Mucosa of rectum (tissue), 2 donors: ENCODE measurements around the gene ACACA.

Experiments
- H3K27ac ChIP-seq, 2 donors: one replicate each; pipeline ENCODE4 v1.7.0; 2013; ENCODE audit warnings: inconsistent platforms in 2 of 2, low read depth in 2 of 2, low read length in 2 of 2
- H3K27me3 ChIP-seq, 2 donors: one replicate each; pipeline ENCODE4 v1.7.0; 2013; ENCODE audit warnings: low read length in 2 of 2; ENCODE audit not compliant: control insufficient read depth in 2 of 2, insufficient read depth in 2 of 2
- H3K36me3 ChIP-seq, 2 donors: one replicate each; pipeline ENCODE4 v1.7.0; 2013; ENCODE audit warnings: low read length in 2 of 2; ENCODE audit not compliant: control insufficient read depth in 2 of 2, insufficient read depth in 2 of 2
- H3K4me1 ChIP-seq, 2 donors: one replicate each; pipeline ENCODE4 v1.7.0; 2013; ENCODE audit warnings: low read length in 2 of 2, mild to moderate bottlenecking in 1 of 2; ENCODE audit not compliant: control insufficient read depth in 2 of 2, insufficient read depth in 2 of 2
- H3K4me3 ChIP-seq, 2 donors: one replicate each; pipeline ENCODE4 v1.7.0; 2013; ENCODE audit warnings: low read length in 2 of 2
- H3K9ac ChIP-seq, 2 donors: one replicate each; pipeline ENCODE4 v1.7.0; 2013; ENCODE audit warnings: low read length in 2 of 2, low read depth in 1 of 2, mild to moderate bottlenecking in 1 of 2
- H3K9me3 ChIP-seq, 2 donors: one replicate each; pipeline ENCODE4 v1.7.0; 2013; ENCODE audit warnings: low read length in 2 of 2; ENCODE audit not compliant: control insufficient read depth in 2 of 2
- donor health status: healthy.
- donor health status: Normal muscosa, but diverticular disease.

Gene ACACA

DNA sequence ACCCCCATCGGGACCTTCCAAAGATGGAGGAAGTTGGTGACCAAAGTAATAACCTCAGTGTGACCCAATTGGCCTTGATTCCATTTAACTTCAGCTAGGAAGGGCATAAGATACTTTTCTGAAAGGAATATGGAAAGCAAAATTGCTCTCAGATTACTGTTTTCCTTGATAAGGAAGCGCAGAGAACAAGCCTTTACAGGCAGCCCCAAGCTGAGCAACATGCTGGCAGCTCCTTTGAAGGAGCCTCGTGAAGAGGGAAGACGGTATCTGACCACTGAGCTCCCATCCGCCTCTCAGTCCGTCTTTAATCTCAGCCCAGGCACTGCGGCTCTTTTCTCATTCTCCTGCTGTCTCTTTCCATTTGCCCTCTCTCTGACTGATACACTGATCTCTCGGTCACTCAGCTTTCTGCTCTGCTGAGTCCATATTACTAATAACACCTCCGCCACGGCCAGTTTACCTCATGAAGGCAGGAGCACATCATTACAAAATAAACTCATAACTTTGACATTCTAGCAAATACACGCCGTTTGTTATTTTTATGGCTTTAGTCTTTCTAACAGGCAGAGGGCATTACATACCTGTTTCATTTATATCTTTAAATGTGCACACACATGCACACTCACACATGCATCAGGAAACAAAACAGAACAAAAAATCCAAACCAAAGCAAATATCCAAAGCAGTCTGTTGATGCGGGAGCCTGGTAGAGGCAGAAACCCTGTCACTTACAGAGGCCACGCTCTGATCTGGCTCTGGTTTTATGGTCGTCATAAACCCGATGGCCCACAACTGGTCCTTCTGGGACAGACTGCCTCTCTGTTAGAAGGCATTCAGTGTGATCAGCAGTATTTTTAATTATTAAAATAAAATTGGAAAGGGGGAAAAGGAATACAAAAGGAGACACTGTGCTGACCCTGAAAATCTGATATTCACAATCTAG lies 274.7 kb downstream of the ACACA start:
- peaks cover 6 to 17% of the 10 kb centered on the region in 2 donors for H3K36me3 ChIP-seq

DNA sequence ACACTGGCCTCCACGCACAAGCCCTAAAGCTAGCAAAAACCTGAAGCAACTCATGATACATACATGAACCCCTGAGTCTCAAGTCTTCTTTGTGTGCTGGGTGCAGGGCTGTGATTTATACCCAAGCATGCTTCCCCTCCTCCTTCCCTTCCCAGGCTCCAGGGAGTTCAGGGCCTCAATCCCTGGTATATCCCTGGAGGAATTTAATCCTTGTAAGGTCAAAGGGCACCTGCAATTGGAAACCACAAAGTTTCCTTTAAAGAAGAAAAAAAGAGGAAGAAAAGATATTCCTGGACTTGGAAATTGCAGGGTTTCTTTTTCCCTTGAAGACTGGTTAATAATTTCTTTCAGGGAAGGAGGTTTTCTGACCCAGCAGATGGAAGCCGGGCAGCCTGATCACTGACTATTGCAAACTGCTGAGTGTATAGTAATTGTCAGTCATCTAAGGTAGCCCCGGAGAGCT lies 275.6 kb downstream of the ACACA start:
- Histone ChIP-seq H3K4me1 (peaks cover 0 to 5% of the 10 kb centered on the region in 2 donors), H3K27me3 (no peaks in the 10 kb centered on the region), H3K9ac (no peak overlapping the region), H3K9me3 (no peaks in the 10 kb centered on the region), H3K36me3 (peaks cover 6 to 17% of the 10 kb centered on the region in 2 donors), H3K4me3 (no peak overlapping the region), H3K27ac (no peak overlapping the region)

More for the DNA sequence above, 274.7 kb downstream of the ACACA start:
- Histone ChIP-seq H3K27me3 (no peaks in the 10 kb centered on the region), H3K9ac (no peak overlapping the region), H3K4me1 (peaks cover 0 to 5% of the 10 kb centered on the region in 2 donors), H3K27ac (no peak overlapping the region), H3K9me3 (no peaks in the 10 kb centered on the region), H3K4me3 (no peak overlapping the region)

DNA sequence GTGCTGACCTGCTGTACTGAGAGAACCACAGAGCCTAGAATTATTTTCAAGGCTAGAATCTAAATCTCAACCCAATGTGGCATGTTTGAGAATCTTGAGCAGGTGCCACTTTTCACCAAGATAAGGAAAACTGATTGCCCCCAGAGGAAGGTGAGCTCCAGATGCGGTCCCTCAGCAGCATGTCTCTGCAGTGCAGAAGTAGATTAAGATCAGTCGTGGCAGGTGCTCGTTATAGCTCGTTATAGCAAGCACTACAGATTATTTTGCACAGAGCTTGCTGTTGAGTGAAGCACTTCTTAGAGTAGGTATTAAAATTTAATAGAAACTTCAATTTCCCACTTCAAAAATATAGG lies 281.8 kb downstream of the ACACA start:
- no peak overlapping the region for H3K4me3 ChIP-seq
- H3K27me3 ChIP-seq = no peaks in the 10 kb centered on the region
- no peak overlapping the region for H3K9ac ChIP-seq
- H3K4me1 ChIP-seq = no peaks in the 10 kb centered on the region
- H3K27ac ChIP-seq = no peak overlapping the region
- H3K9me3 ChIP-seq = no peaks in the 10 kb centered on the region
- peaks cover 16 to 26% of the 10 kb centered on the region in 2 donors for H3K36me3 ChIP-seq

DNA sequence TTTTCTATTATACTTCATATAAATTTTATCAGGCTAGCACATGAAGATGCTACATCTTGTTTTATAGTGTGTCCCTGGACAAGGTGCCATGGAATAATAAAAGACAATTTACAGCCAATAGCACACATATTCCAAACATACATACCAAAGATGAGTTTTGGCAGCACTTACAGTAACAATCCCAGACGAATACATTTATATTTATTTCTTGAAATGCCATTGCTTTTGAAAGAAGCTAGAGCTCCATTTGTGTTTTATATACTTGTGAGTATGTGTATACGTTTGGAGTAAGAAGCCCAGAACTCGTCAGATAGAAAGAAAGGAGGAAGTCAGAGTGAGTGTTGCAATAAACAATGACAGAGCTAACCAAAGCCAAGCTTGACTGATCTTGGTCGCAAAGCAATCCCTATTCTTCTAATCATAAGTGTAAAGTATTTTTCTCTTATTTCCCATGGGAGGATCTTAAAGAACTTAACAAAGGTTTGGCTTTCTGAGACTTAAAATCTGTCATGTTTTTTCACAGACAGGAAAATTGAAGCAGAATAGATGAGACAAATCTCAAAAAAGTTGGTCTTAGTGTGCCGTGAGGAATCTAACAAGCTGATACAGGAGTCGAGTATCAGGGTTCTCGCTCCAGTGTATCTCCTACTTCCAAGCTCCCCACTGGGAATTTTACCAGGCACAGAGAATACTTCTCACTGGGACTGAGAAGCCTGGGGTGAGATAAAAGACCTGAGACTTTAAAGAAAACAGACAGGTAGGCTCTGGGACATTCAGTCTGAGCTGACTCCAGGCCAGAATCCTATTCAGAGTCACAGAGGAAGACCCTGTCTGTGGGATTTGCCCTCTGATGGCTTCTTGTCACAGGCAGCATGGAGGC lies 282.5 kb downstream of the ACACA start:
- no peaks in the 10 kb centered on the region for H3K9me3 ChIP-seq
- H3K27ac ChIP-seq = no peak overlapping the region
- H3K4me3 ChIP-seq = no peak overlapping the region
- H3K36me3 ChIP-seq = peaks cover 10 to 20% of the 10 kb centered on the region in 2 donors
- H3K9ac ChIP-seq = no peak overlapping the region
- no peaks in the 10 kb centered on the region for H3K27me3 ChIP-seq
- H3K4me1 ChIP-seq = no peaks in the 10 kb centered on the region

DNA sequence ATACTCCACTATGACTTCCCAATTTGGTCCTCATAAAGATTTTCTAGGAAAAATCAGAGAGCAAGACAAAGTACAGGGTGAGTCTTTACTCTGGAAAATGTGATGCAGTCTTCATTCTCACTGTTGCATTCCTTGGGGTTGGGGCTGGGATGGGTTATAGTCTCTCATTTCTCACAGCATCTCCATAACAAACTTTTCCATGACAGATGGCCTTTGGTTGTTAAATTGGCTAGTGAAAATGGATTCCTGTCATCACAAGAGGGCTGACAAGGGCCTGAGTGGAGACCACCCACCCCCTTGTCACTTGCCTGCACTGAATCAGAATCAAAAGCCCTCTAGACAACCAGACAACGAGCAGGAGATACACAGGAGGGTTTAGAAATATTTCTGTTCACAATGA lies 283.2 kb downstream of the ACACA start:
- no peak overlapping the region for H3K9ac ChIP-seq
- no peaks in the 10 kb centered on the region for H3K27me3 ChIP-seq
- no peaks in the 10 kb centered on the region for H3K4me1 ChIP-seq
- H3K36me3 ChIP-seq = peaks cover 9 to 13% of the 10 kb centered on the region in 2 donors
- H3K9me3 ChIP-seq = no peaks in the 10 kb centered on the region
- H3K4me3 ChIP-seq = no peak overlapping the region
- H3K27ac ChIP-seq = no peak overlapping the region

DNA sequence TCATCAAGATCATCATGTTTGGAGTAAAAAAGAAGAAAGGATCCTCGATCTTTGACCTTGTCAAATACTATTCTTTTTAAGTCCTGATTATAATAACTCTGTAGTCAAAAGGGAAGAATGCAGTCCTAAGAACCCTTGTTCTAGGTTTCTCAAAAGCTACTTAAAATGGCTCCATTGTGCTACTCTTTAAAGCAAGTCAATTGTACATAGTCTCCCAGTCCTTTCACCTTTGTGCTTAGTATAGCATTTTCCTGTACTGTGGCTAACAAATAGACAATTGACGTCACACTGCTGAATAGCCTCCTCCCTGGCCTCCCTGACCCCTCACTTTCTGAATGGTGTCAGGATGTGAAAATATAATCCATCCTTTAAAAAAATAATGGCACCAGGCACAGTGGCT lies 285.0 kb downstream of the ACACA start:
- Histone ChIP-seq H3K27ac (no peak overlapping the region), H3K9ac (no peak overlapping the region), H3K27me3 (no peaks in the 10 kb centered on the region), H3K9me3 (no peaks in the 10 kb centered on the region), H3K4me1 (no peaks in the 10 kb centered on the region), H3K4me3 (no peak overlapping the region), H3K36me3 (peaks cover 9 to 13% of the 10 kb centered on the region in 2 donors)

DNA sequence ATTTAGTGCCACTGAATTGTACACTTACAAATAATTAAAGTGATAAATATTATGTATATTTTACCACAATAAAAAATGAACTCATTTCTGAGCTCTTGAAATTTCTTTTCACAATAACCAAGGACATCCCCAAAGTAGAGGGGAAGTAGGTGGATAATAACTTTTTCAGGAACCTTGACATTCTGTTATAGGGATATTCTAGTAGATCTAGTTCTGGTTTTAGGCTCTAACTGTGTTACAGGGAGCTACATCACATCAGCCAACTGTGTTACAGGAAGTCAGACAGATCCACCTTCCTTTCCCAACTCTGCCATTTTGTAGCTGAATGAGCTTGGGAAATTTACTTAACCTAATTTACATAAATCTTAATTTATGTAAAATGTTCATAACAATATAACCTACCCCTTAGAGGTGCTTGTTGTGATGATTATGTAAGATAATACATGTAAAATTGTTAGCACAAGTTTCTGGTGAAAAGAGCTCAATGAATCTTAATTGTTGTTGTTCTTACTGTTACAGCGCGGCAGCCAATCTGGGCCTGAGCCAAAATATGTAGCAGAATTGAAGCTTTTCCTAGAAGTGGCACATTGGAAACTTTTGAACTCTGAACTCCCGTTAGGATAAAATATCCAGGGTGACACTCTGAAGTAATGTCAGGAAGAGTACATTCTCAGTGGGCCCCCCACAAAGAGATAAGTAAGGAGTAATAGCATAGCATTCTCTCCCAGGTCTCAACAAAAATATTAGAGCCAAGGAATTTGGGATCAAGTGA lies 288.1 kb downstream of the ACACA start:
- Histone ChIP-seq H3K36me3 (peaks cover 3 to 13% of the 10 kb centered on the region in 2 donors), H3K4me1 (no peaks in the 10 kb centered on the region), H3K9ac (no peak overlapping the region), H3K27me3 (no peaks in the 10 kb centered on the region), H3K9me3 (no peaks in the 10 kb centered on the region), H3K4me3 (no peak overlapping the region), H3K27ac (no peak overlapping the region)

DNA sequence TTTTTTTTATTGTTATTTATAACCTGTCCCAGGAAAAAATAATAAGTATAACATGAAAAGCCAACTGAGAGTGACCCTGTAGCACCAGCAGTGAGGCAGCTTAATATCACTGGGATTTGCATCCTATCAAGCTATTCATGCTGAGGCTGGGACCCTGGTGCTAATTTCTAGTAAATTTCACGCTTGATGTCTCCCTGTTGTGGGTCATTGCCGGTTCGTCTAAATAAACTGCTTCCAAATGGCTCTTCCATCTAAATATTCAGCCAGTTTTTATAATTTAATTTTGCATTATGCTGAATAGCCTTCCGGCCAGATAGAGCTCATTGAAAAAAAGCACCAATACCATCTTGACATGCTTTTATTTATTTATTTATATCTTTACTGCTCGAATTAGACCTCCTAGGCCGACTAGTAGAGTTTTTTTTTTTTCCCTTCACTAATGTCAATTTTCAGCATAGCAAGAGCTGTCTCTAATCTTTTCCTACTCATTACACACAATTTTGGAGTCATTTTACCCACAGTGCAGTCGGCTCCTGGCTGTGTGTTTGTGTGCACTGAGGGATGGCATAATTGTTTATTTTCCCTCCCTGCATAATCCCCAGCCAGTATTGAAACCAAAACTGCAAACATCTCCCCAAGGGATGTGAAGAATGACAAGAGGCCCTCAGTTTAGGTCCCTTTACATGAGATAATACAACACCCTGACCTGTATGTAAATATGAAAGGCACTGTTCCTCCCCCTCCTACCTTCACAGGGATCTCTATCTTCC lies 289.1 kb downstream of the ACACA start:
- Histone ChIP-seq H3K9ac (no peak overlapping the region), H3K9me3 (no peaks in the 10 kb centered on the region), H3K4me1 (no peaks in the 10 kb centered on the region), H3K4me3 (no peak overlapping the region), H3K27ac (no peak overlapping the region), H3K27me3 (no peaks in the 10 kb centered on the region), H3K36me3 (peaks cover 11 to 17% of the 10 kb centered on the region in 2 donors)

DNA sequence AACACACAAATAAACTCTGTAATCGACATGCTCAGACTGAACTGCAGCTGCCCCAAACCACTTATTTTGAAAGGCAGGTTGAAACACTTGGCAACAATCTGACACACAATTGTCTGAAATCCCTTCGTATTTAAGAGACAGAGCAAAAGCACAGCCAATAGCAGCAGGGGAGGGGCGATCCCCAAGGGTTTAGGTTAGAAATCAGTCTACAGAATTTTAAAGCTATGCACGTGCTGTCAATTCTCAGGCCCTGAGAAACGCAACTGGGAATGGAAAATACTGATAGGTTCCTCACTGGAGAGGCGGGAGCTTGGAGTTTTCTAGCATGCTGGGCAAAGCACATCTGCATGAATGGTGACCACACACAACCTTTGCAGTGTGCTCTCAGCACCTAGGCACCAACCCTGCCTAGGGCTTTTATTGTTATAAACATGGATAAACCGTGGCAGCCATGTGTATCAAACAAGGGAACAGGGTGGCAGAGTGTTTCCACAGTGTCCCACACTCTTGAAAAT lies 289.9 kb downstream of the ACACA start:
- H3K27ac ChIP-seq = no peak overlapping the region
- H3K4me1 ChIP-seq = no peaks in the 10 kb centered on the region
- H3K36me3 ChIP-seq = peaks cover 16 to 18% of the 10 kb centered on the region in 2 donors
- no peaks in the 10 kb centered on the region for H3K27me3 ChIP-seq
- no peak overlapping the region for H3K4me3 ChIP-seq
- no peaks in the 10 kb centered on the region for H3K9me3 ChIP-seq
- H3K9ac ChIP-seq = no peak overlapping the region
